GM12864 (cell line): Measurements from ENCODE around the gene PARP4.
A peak's percentile ranks its signal among the peaks of the same experiment; 100 is the strongest.
"Not testable (repeated sequence)": the region's sequence is repeated elsewhere in the genome, so short reads cannot be mapped to it uniquely, and the experiment has no call there.

ENCODE experiments used
- DNase-seq: peaks from one replicate; pipeline ENCODE4 v3.0.0-alpha.2; 2011; ENCODE audit warnings: low read depth
- H3K4me3 ChIP-seq: 2 replicates; pipeline ENCODE4 v1.5.1; 2011; ENCODE audit warnings: mild to moderate bottlenecking, low read depth, low read length, control low read depth
- CTCF ChIP-seq: IDR thresholded peaks from 2 replicates; pipeline ENCODE4 v1.5.1; 2011; ENCODE audit warnings: low read depth, mild to moderate bottlenecking, moderate library complexity, low read length, control low read depth, inconsistent platforms; ENCODE audit errors: missing control alignments

Gene PARP4

GRCh38 chr13:24512197-24512907 lies at the start of gene PARP4:
Gene PARP4 (minus strand): TSS chr13:24512778. CDS start chr13:24503776, 9,002 bp downstream.
- peak; percentile 35 for DNase-seq
- peak within 1 kb of the TSS; percentile 98 for H3K4me3 ChIP-seq

GRCh38 chr13:24560579-24561187 lies 48.1 kb upstream of the PARP4 start:
- not testable (repeated sequence) for DNase-seq, H3K4me3 ChIP-seq

More at GRCh38 chr13:24512197-24512907, at the start of gene PARP4:
- TF ChIP-seq CTCF: no peak

- DNase-seq, H3K4me3 ChIP-seq: not testable (repeated sequence)
Observed at GRCh38 chr13:24559431-24560218, 47.0 kb upstream of the PARP4 start.

- no peak overlapping the region for H3K4me3 ChIP-seq
- TF ChIP-seq CTCF: no peak
- DNase-seq: no peak
Observed at GRCh38 chr13:24557081-24557480, 44.5 kb upstream of the PARP4 start.

GRCh38 chr13:24553892-24554291 lies 41.3 kb upstream of the PARP4 start:
- DNase-seq, H3K4me3 ChIP-seq: not testable (repeated sequence)

- DNase-seq: not testable (repeated sequence)
- peak overlapping the region; percentile 41 for H3K4me3 ChIP-seq
Observed at GRCh38 chr13:24541476-24542352, 29.1 kb upstream of the PARP4 start.

- no peak for TF ChIP-seq CTCF
- no peak for DNase-seq
- H3K4me3 ChIP-seq: no peak overlapping the region
Observed at GRCh38 chr13:24541127-24541475, 28.5 kb upstream of the PARP4 start.

GRCh38 chr13:24540236-24541126 lies 27.9 kb upstream of the PARP4 start:
- DNase-seq: no peak
- TF ChIP-seq CTCF: peak; percentile 26
- H3K4me3 ChIP-seq: no peak overlapping the region
